GM18870 (cell line): Measurements from ENCODE around the gene NOS2.

Experiments
- ATAC-seq: cut with Tn5 transposase; IDR thresholded peaks from one replicate; pipeline ENCODE4 v1.9.1; 2021; ENCODE audit warnings: moderate library complexity; ENCODE audit not compliant: unreplicated experiment

Gene NOS2

GRCh38 chr17:27821318-27821717, 21.0 kb upstream of the NOS2 start:
- ATAC-seq: no peak

- ATAC-seq: no peak
These were observed 18.8 kb upstream of the NOS2 start for GRCh38 chr17:27819145-27819544.

- ATAC-seq: no peak
These were observed 18.2 kb upstream of the NOS2 start for GRCh38 chr17:27818401-27819105.

GRCh38 chr17:27817731-27818130, 17.4 kb upstream of the NOS2 start:
- no peak for ATAC-seq

- ATAC-seq: no peak
These were observed 16.6 kb upstream of the NOS2 start for GRCh38 chr17:27816946-27817345.

- ATAC-seq: no peak
These were observed 11.6 kb upstream of the NOS2 start for GRCh38 chr17:27811961-27812360.

- no peak for ATAC-seq
These were observed 10.7 kb upstream of the NOS2 start for GRCh38 chr17:27810902-27811557.

- peak; percentile 41 for ATAC-seq
These were observed 10.0 kb upstream of the NOS2 start for GRCh38 chr17:27810211-27810901.

GRCh38 chr17:27809555-27809954, 9.2 kb upstream of the NOS2 start:
- ATAC-seq: no peak

GRCh38 chr17:27808628-27809027, 8.3 kb upstream of the NOS2 start:
- no peak for ATAC-seq

GRCh38 chr17:27807567-27808470, 7.5 kb upstream of the NOS2 start:
- ATAC-seq: peak; percentile 64

- ATAC-seq: peak; percentile 36
These were observed 5.3 kb upstream of the NOS2 start for GRCh38 chr17:27805520-27806146.

GRCh38 chr17:27804113-27804512, 3.8 kb upstream of the NOS2 start:
- no peak for ATAC-seq

- ATAC-seq: no peak
These were observed 2.8 kb upstream of the NOS2 start for GRCh38 chr17:27802962-27803680.

GRCh38 chr17:27802033-27802432, 1.7 kb upstream of the NOS2 start:
- no peak for ATAC-seq

- no peak for ATAC-seq
These were observed 2.0 kb downstream of the NOS2 start for GRCh38 chr17:27798376-27798775.

- ATAC-seq: no peak
These were observed 2.8 kb downstream of the NOS2 start for GRCh38 chr17:27797390-27798091.

- no peak for ATAC-seq
These were observed 6.3 kb downstream of the NOS2 start for GRCh38 chr17:27793906-27794569.
